ENCODE data around the gene CYLD. TPM values are rescaled to one million over a fixed set of nuclear protein-coding genes. Genes with fewer than 3 reads are reported as not detected.

CYLD gene
- total RNA-seq, 1 experiment from 2014 or later: 11.9 TPM

GRCh38 chr16:50705436-50706110, 36.3 kb upstream of the CYLD start:
- H3K79me2 ChIP-seq (ENCODE audit: insufficient read depth, low read length): no peaks in the 10 kb centered on the region
- H3K9me2 ChIP-seq (ENCODE audit: insufficient read depth): no peaks in the 10 kb centered on the region
- TF ChIP-seq POLR2AphosphoS5 (IDR thresholded peaks at IDR 0.05; ENCODE audit: low read depth, low read length): no peak
- no peak for TF ChIP-seq MAX (IDR thresholded peaks at IDR 0.05)
- TF ChIP-seq TCF7L2 (IDR thresholded peaks at IDR 0.05; ENCODE audit: borderline replicate concordance, extremely low read depth, insufficient read depth, insufficient read length): no peak
- no peak for TF ChIP-seq ZFX (IDR thresholded peaks at IDR 0.05)
- TF ChIP-seq ZBTB33 (IDR thresholded peaks at IDR 0.05; ENCODE audit: extremely low read depth, insufficient replicate concordance, low read length): no peak
- no peak for TF ChIP-seq POLR2A (IDR thresholded peaks at IDR 0.05; ENCODE audit: borderline replicate concordance, extremely low read depth, insufficient read depth, insufficient read length)
- ChIA-PET RAD21 (ENCODE audit: low non-redundant PET in 1 of 2, low total read pairs in 2 of 2, uncharacterized antibody in 2 of 2, unreplicated experiment in 2 of 2) (no interaction called here), POLR2A (no interaction called here), CTCF (no interaction called here)
- no peaks in the 10 kb centered on the region for H3K27me3 ChIP-seq (ENCODE audit: insufficient read depth, low read length)
- H3K4me1 ChIP-seq (ENCODE audit: control insufficient read depth in 1 of 2, insufficient read depth in 2 of 2, low read length in 2 of 2): no peaks in the 10 kb centered on the region
- peaks cover 8 to 19% of the 10 kb centered on the region in 2 experiments; a peak in 2 of 4 replicates for H3K9me3 ChIP-seq (ENCODE audit: control insufficient read depth in 1 of 2, insufficient read depth in 1 of 2, low read depth in 1 of 2, low read length in 2 of 2)
- ATAC-seq: no peak
- no peak overlapping the region for H2AFZ ChIP-seq (ENCODE audit: low read depth, low read length, poor library complexity, severe bottlenecking)
- intact Hi-C loops (cut with micrococcal nuclease): no loop called here
- no TSS peak for BruUV-seq (replicated peaks)
- H4K20me1 ChIP-seq (ENCODE audit: insufficient read depth): no peaks in the 10 kb centered on the region
- H3K27ac ChIP-seq (ENCODE audit: low read depth, low read length): no peak overlapping the region
- H3K4me2 ChIP-seq (ENCODE audit: low read length): no peak overlapping the region
- no peak overlapping the region for H3K4me3 ChIP-seq (replicated peaks in 1 of 2; ENCODE audit: low read depth in 1 of 2, low read length in 2 of 2)
- DNase-seq (ENCODE audit: low read depth, low spot score): no peak
- H3K9ac ChIP-seq (ENCODE audit: low read length): no peak overlapping the region
- no peaks in the 10 kb centered on the region for H3K36me3 ChIP-seq (ENCODE audit: control insufficient read depth in 1 of 2, insufficient read depth in 2 of 2, low read length in 2 of 2)

- no peaks in the 10 kb centered on the region for H3K27me3 ChIP-seq (ENCODE audit: insufficient read depth, low read length)
- ChIA-PET CTCF (no interaction called here), POLR2A (no interaction called here), RAD21 (ENCODE audit: low non-redundant PET in 1 of 2, low total read pairs in 2 of 2, uncharacterized antibody in 2 of 2, unreplicated experiment in 2 of 2) (no interaction called here)
- H3K9me3 ChIP-seq (ENCODE audit: control insufficient read depth in 1 of 2, insufficient read depth in 1 of 2, low read depth in 1 of 2, low read length in 2 of 2): peaks cover 8 to 19% of the 10 kb centered on the region in 2 experiments; a peak in 2 of 4 replicates
- TF ChIP-seq SIN3A (IDR thresholded peaks at IDR 0.05; ENCODE audit: low read depth) (no peak), JUND (IDR thresholded peaks at IDR 0.05) (no peak), ATF3 (IDR thresholded peaks at IDR 0.05) (no peak), CBX3 (IDR thresholded peaks at IDR 0.05; ENCODE audit: low read depth) (no peak), ZFX (IDR thresholded peaks at IDR 0.05) (no peak), YY1 (IDR thresholded peaks at IDR 0.05; ENCODE audit: extremely low read depth, insufficient replicate concordance, low read depth, low read length) (no peak), ZNF274 (IDR thresholded peaks at IDR 0.05; ENCODE audit: low read depth, low read length) (no peak), POLR2AphosphoS5 (IDR thresholded peaks at IDR 0.05; ENCODE audit: low read depth, low read length) (no peak), CEBPB (IDR thresholded peaks at IDR 0.05; ENCODE audit: low read depth) (no peak), POLR2A (IDR thresholded peaks at IDR 0.05; ENCODE audit: borderline replicate concordance, extremely low read depth, insufficient read depth, insufficient read length) (no peak), FOSL1 (IDR thresholded peaks at IDR 0.05; ENCODE audit: low read depth) (no peak), MAX (IDR thresholded peaks at IDR 0.05) (no peak), EZH2 (IDR thresholded peaks at IDR 0.05) (no peak)
- no peaks in the 10 kb centered on the region for H3K36me3 ChIP-seq (ENCODE audit: control insufficient read depth in 1 of 2, insufficient read depth in 2 of 2, low read length in 2 of 2)
- H3K9me2 ChIP-seq (ENCODE audit: insufficient read depth): no peaks in the 10 kb centered on the region
- BruUV-seq (replicated peaks): no TSS peak
- H3K9ac ChIP-seq (ENCODE audit: low read length): no peak overlapping the region
- DNase-seq (ENCODE audit: low read depth, low spot score) (no peak), ATAC-seq (no peak)
- H3K27ac ChIP-seq (ENCODE audit: low read depth, low read length): no peak overlapping the region
- H3K79me2 ChIP-seq (ENCODE audit: insufficient read depth, low read length): no peaks in the 10 kb centered on the region
- no peak overlapping the region for H2AFZ ChIP-seq (ENCODE audit: low read depth, low read length, poor library complexity, severe bottlenecking)
- no peak overlapping the region for H3K4me3 ChIP-seq (replicated peaks in 1 of 2; ENCODE audit: low read depth in 1 of 2, low read length in 2 of 2)
- H3K4me2 ChIP-seq (ENCODE audit: low read length): no peak overlapping the region
- no peaks in the 10 kb centered on the region for H4K20me1 ChIP-seq (ENCODE audit: insufficient read depth)
- no peaks in the 10 kb centered on the region for H3K4me1 ChIP-seq (ENCODE audit: control insufficient read depth in 1 of 2, insufficient read depth in 2 of 2, low read length in 2 of 2)
- intact Hi-C loops (cut with micrococcal nuclease): no loop called here
These were observed 35.6 kb upstream of the CYLD start for GRCh38 chr16:50706250-50706649.
